GM12873 (cell line): ENCODE measurements around the gene TNFRSF8.

ENCODE experiments used
- CTCF ChIP-seq: IDR thresholded peaks from 2 replicates; pipeline ENCODE4 v1.5.1; 2012; ENCODE audit warnings: low read depth, mild to moderate bottlenecking, moderate library complexity, low read length, control low read depth; ENCODE audit not compliant: insufficient read depth; ENCODE audit errors: missing control alignments

The TNFRSF8 gene

GRCh38 chr1:12180315-12180714, 117.2 kb downstream of the TNFRSF8 start:
- no peak for TF ChIP-seq CTCF

GRCh38 chr1:12180903-12181302, 117.8 kb downstream of the TNFRSF8 start:
- TF ChIP-seq CTCF: no peak

- TF ChIP-seq CTCF: no peak
Observed at GRCh38 chr1:12181568-12181967, 118.5 kb downstream of the TNFRSF8 start.

- no peak for TF ChIP-seq CTCF
Observed at GRCh38 chr1:12182410-12182984, 119.4 kb downstream of the TNFRSF8 start.

GRCh38 chr1:12183095-12183794, 120.1 kb downstream of the TNFRSF8 start:
- no peak for TF ChIP-seq CTCF

- TF ChIP-seq CTCF: no peak
Observed at GRCh38 chr1:12184008-12184681, 121.0 kb downstream of the TNFRSF8 start.
